LNCaP clone FGC (cell line): ENCODE results near the gene SH3D19.
"Not testable (repeated sequence)": the region's sequence is repeated elsewhere in the genome, so short reads cannot be mapped to it uniquely, and the experiment has no call there.

ENCODE experiments used
- DNase-seq: peaks from one replicate; pipeline ENCODE4 v3.0.0-alpha.2; 2011; ENCODE audit warnings: low read depth
- H3K4me3 ChIP-seq: 2 replicates; pipeline ENCODE4 v1.5.1; 2011; ENCODE audit warnings: mild to moderate bottlenecking, low read depth, low read length, control low read depth
- TF ChIP-seq, protein P1 (sequence below): IDR thresholded peaks from 2 replicates; pipeline ENCODE4 v1.5.1; 2012; ENCODE audit warnings: mild to moderate bottlenecking; ENCODE audit not compliant: control insufficient read depth, insufficient read depth; ENCODE audit errors: extremely low read depth

The SH3D19 gene

DNA sequence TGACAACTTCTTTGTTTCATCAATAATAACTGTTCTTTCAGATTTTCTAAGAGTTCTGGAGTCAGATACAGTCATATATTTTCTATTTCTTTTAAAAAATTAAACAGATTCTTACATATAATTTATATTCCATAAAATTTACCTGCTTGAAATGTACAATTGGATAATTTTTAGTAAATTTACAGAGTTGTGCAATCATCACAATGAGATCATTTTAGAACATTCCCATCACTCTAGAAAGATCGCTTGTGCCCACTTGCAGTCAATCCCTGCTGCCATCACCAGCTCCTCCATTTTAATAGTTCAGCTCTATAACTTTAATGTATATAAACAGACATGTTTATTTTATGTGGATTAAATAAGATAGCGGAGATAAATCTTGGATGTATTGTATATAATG is 78.0 kb downstream of the SH3D19 start:
- DNase-seq, result no peak
- TF ChIP-seq, protein P1, sequence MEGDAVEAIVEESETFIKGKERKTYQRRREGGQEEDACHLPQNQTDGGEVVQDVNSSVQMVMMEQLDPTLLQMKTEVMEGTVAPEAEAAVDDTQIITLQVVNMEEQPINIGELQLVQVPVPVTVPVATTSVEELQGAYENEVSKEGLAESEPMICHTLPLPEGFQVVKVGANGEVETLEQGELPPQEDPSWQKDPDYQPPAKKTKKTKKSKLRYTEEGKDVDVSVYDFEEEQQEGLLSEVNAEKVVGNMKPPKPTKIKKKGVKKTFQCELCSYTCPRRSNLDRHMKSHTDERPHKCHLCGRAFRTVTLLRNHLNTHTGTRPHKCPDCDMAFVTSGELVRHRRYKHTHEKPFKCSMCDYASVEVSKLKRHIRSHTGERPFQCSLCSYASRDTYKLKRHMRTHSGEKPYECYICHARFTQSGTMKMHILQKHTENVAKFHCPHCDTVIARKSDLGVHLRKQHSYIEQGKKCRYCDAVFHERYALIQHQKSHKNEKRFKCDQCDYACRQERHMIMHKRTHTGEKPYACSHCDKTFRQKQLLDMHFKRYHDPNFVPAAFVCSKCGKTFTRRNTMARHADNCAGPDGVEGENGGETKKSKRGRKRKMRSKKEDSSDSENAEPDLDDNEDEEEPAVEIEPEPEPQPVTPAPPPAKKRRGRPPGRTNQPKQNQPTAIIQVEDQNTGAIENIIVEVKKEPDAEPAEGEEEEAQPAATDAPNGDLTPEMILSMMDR, result no peak

DNA sequence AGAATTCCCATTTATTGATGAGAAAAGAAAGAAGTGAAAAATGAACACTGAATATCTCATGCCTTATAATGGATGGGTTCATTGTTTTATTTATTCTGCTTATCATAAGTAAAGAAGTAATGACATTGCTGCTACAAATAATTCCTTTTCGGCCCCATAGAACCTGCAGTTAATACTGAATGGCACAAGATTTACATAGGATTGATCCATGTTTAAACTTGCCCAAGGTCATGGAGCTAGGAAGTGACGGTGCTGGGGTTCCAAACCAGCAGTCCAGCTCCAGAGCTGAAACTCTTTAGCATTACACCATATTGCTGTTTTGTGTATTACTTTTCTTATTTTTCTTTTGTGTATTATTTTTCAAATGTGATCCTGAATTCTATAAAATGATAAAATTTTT is 78.7 kb downstream of the SH3D19 start:
- no peak for DNase-seq
- H3K4me3 ChIP-seq, result no peak overlapping the region
- TF ChIP-seq, protein P1, result no peak

More for the DNA sequence above, 78.0 kb downstream of the SH3D19 start:
- H3K4me3 ChIP-seq, result no peak overlapping the region

DNA sequence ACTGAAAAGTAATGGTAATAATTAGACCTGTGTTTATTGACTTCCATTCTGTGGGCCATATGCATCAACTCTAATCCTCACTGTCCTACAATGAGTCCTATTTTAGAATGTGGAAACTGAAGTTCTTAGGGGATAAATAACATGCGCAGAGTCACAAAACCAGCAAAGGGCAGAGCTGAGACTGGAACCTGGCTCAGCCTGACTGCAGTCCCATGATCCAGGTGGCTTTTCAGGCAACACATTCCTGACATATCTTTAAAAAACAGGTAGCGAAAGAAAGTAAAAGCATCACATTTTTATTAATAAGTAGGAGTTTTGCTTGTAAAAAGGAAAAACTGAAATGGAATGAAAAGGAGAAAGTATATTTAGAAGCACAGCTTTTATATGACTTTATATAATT is 83.1 kb downstream of the SH3D19 start:
- no peak for DNase-seq
- no peak overlapping the region for H3K4me3 ChIP-seq
- TF ChIP-seq, protein P1, result no peak

DNA sequence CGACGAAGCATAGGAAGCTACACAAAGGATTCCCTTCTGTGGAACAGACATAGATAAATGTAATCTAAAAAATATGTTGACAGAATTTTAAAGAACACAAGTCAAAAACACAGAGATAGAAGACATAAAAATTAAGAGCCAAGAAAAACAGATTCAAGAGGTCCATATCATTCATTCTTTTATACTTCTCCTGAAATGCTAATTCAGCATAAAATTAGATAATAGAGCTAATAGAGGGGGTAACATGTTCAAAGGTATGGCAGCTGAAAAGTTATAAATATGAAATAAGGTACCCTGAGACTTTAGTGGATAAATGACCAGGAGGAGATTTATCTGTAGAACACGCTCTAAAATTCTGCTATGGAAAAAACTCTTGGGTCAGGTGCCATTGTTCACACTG is 85.8 kb downstream of the SH3D19 start:
- TF ChIP-seq, protein P1, result no peak
- no peak overlapping the region for H3K4me3 ChIP-seq

DNA sequence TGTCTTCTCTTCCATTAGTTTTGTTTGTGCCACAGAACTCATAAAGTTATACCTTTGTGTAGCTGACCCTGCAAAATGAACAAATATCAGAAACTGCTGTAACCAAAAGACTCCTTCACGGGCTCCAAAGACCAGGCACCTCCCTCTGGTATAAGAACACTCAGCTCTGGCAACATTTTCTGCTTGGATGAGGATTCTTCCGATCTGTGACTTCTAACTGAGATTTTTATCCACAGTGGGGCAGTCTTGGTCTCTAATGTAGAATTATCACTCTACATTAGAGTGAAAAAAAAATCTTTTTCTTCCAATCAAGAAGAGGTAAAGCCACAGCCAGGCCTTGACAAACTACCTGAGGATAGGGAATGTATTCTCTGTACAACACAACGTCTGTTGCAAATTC is 86.9 kb downstream of the SH3D19 start:
- DNase-seq, result no peak
- TF ChIP-seq, protein P1, result 0 out of 2 replicates have a peak, but pooled peaks have one; percentile 19
- H3K4me3 ChIP-seq, result no peak overlapping the region

More for the DNA sequence above, 85.8 kb downstream of the SH3D19 start:
- no peak for DNase-seq

DNA sequence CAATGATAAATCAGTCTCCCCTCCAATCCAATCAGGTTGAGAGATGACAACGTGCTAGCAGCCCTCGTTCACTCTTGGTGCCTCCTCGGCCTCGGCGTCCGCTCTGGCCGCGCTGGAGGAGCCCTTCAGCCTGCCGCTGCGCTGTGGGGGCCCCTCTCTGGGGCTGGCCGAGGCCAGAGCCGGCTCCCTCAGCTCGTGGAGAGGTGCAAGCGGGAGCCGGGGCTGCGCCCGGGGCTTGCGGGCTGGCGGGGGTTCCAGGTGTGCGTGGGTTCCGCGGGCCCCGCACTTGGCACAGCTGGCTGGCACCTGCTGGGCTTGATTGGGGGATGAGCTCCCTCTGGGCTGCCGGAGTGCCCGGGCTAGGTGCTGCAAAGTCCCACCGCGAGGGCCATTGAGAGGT is 89.4 kb downstream of the SH3D19 start:
- DNase-seq, result no peak
- TF ChIP-seq, protein P1, result no peak
- no peak overlapping the region for H3K4me3 ChIP-seq

DNA sequence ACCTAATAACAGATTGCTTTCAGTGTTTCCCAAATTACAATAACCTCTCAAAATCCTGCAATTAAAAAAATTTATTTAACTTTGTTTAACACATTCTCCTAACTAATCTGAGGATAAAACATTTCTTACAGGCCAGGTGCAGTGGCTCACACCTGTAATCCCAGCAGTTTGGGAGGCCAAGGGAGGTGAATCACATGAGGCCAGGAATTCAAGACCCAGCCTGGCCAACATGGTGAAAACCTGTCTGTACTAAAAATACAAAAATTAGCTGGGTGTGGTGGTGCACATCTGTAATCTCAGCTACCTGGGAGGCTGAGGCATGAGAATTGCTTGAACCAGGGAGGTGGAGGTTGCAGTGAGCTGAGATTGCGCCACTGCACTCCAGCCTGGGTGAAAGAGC is 90.0 kb downstream of the SH3D19 start:
- H3K4me3 ChIP-seq, DNase-seq: not testable (repeated sequence)
